Epithelial cell of proximal tubule (primary cell): ENCODE data around the gene SH3PXD2A. TPM values are rescaled to one million over a fixed set of nuclear protein-coding genes. Genes with fewer than 3 reads are reported as not detected.

ENCODE experiments used
- DNase-seq: peaks from one replicate; pipeline ENCODE4 v3.0.0-alpha.2; 2011; ENCODE audit warnings: low read depth
- H3K4me3 ChIP-seq: 2 replicates; pipeline ENCODE4 v1.5.1; 2011; ENCODE audit warnings: low read depth, mild to moderate bottlenecking, low read length
- CTCF ChIP-seq: conservative IDR thresholded peaks from 2 replicates; pipeline ENCODE4 v1.5.1; 2012; ENCODE audit warnings: low read depth, mild to moderate bottlenecking, low read length
- total RNA-seq: library from RNA; depleted of rRNA; stranded (reverse); fragments of >200 nt; gene quantifications from 2 replicates; pipeline ENCODE4 v1.2.3, GENCODE V29; 2015

The SH3PXD2A gene
- total RNA-seq, 1 donor from 2014 or later = 5.8 TPM

GRCh38 chr10:103660364-103661197, 194.8 kb downstream of the SH3PXD2A start:
- peak overlapping the region; percentile 74 for H3K4me3 ChIP-seq
- peak; percentile 32 for TF ChIP-seq CTCF
- DNase-seq = no peak

- peak; percentile 51 for DNase-seq
- peak; percentile 33 for TF ChIP-seq CTCF
- peak overlapping the region; percentile 74 for H3K4me3 ChIP-seq
These were observed 195.6 kb downstream of the SH3PXD2A start for GRCh38 chr10:103659674-103660363.

GRCh38 chr10:103658049-103658577, 197.3 kb downstream of the SH3PXD2A start:
- no peak for TF ChIP-seq CTCF
- H3K4me3 ChIP-seq = no peak overlapping the region
- DNase-seq = no peak

- TF ChIP-seq CTCF = no peak
- no peak for DNase-seq
- no peak overlapping the region for H3K4me3 ChIP-seq
These were observed 198.2 kb downstream of the SH3PXD2A start for GRCh38 chr10:103657061-103657591.

GRCh38 chr10:103654925-103655324, 200.5 kb downstream of the SH3PXD2A start:
- no peak for DNase-seq
- no peak for TF ChIP-seq CTCF
- H3K4me3 ChIP-seq = no peak overlapping the region

GRCh38 chr10:103653581-103654037, 201.8 kb downstream of the SH3PXD2A start:
- TF ChIP-seq CTCF = no peak
- DNase-seq = no peak

More at GRCh38 chr10:103653581-103654037, 201.8 kb downstream of the SH3PXD2A start:
- no peak overlapping the region for H3K4me3 ChIP-seq
